Natural killer cell treated with Interleukin-12 subunit alpha and Interleukin-12 subunit beta and Interleukin-15 and Interleukin-18, amount 100 ng/mL, for 72 hours (primary cell): ENCODE measurements around the gene ARL6IP1. TPM values are rescaled to one million over a fixed set of nuclear protein-coding genes. Genes with fewer than 3 reads are reported as not detected.

Source experiments
- ATAC-seq, 2 donors: fragments of 150-1000 bp; cut with Tn5 transposase in 1 of 2; sonication (Bioruptor Pico), chemical (Tn5 transposase) in 1 of 2; 2 replicates each; pipeline ENCODE4 v1.10.0; 2021
- DNase-seq: peaks from one replicate; pipeline ENCODE4 v3.0.0; 2022; ENCODE audit warnings: low spot score
- H3K27ac Mint-ChIP-seq, 2 donors: 1 replicate in 1 of 2; 2 replicates in 1 of 2; pipeline ENCODE4 v1.8.0; 2022; ENCODE audit warnings: mixed read lengths in 2 of 2, mild to moderate bottlenecking in 1 of 2, moderate library complexity in 1 of 2
- H3K27me3 Mint-ChIP-seq, 2 donors: 1 replicate in 1 of 2; 2 replicates in 1 of 2; pipeline ENCODE4 v1.8.0; 2022; ENCODE audit warnings: mixed read lengths in 2 of 2
- H3K36me3 Mint-ChIP-seq: one replicate; pipeline ENCODE4 v1.8.0; 2022; ENCODE audit warnings: mixed read lengths
- H3K4me1 Mint-ChIP-seq, 2 donors: 1 replicate in 1 of 2; 2 replicates in 1 of 2; pipeline ENCODE4 v1.8.0; 2022; ENCODE audit warnings: low read depth in 2 of 2, mixed read lengths in 2 of 2, mild to moderate bottlenecking in 1 of 2
- H3K4me3 Mint-ChIP-seq: one replicate; pipeline ENCODE4 v1.8.0; 2022; ENCODE audit warnings: mixed read lengths
- H3K9me3 Mint-ChIP-seq: 2 replicates; pipeline ENCODE4 v1.8.0; 2022; ENCODE audit warnings: mixed read lengths
- total RNA-seq, 2 donors: library from RNA; stranded (reverse); gene quantifications; one replicate each; pipeline ENCODE4 v1.2.3, GENCODE V29; 2022

The ARL6IP1 gene
- total RNA-seq, 2 donors from 2014 or later = 113 to 149 TPM

GRCh38 chr16:18811925-18812324 lies 10.6 kb upstream of the ARL6IP1 start:
- H3K4me1 Mint-ChIP-seq = no peaks in the 10 kb centered on the region

GRCh38 chr16:18809165-18809564 lies 7.8 kb upstream of the ARL6IP1 start:
- Mint-ChIP-seq H3K9me3 (no peaks in the 10 kb centered on the region), H3K27me3 (no peaks in the 10 kb centered on the region), H3K4me1 (peaks cover 11 to 22% of the 10 kb centered on the region in 2 donors), H3K36me3 (peaks cover 40% of the 10 kb centered on the region), H3K4me3 (no peak overlapping the region), H3K27ac (peak overlapping the region in 1 of 2 donors; percentile 0)
- ATAC-seq (no peak), DNase-seq (no peak)

More at GRCh38 chr16:18811925-18812324, 10.6 kb upstream of the ARL6IP1 start:
- H3K36me3 Mint-ChIP-seq = peaks cover 31% of the 10 kb centered on the region
- DNase-seq (no peak), ATAC-seq (no peak)
- H3K4me3 Mint-ChIP-seq = no peak overlapping the region
- H3K9me3 Mint-ChIP-seq = no peaks in the 10 kb centered on the region
- H3K27ac Mint-ChIP-seq = no peak overlapping the region
- no peaks in the 10 kb centered on the region for H3K27me3 Mint-ChIP-seq

- Mint-ChIP-seq H3K4me3 (no peak overlapping the region), H3K36me3 (peaks cover 34% of the 10 kb centered on the region), H3K27ac (peak overlapping the region; percentile 94 to 95), H3K9me3 (no peaks in the 10 kb centered on the region), H3K27me3 (no peaks in the 10 kb centered on the region), H3K4me1 (peaks cover 33 to 48% of the 10 kb centered on the region in 2 donors)
- no peak for DNase-seq
- ATAC-seq = no peak
These were observed 4.0 kb upstream of the ARL6IP1 start for GRCh38 chr16:18805257-18805773.

GRCh38 chr16:18804540-18804939 lies 3.2 kb upstream of the ARL6IP1 start:
- ATAC-seq (no peak), DNase-seq (no peak)
- peak overlapping the region; percentile 76 for H3K4me3 Mint-ChIP-seq
- peaks cover 41 to 56% of the 10 kb centered on the region in 2 donors for H3K4me1 Mint-ChIP-seq
- no peaks in the 10 kb centered on the region for H3K9me3 Mint-ChIP-seq
- peak overlapping the region; percentile 94 to 95 for H3K27ac Mint-ChIP-seq
- peaks cover 34% of the 10 kb centered on the region for H3K36me3 Mint-ChIP-seq
- H3K27me3 Mint-ChIP-seq = no peaks in the 10 kb centered on the region

GRCh38 chr16:18803569-18804462 lies 2.5 kb upstream of the ARL6IP1 start:
- Mint-ChIP-seq H3K4me3 (peak overlapping the region; percentile 76), H3K27me3 (no peaks in the 10 kb centered on the region), H3K4me1 (peaks cover 43 to 61% of the 10 kb centered on the region in 2 donors), H3K27ac (peak overlapping the region; percentile 94 to 95), H3K9me3 (no peaks in the 10 kb centered on the region), H3K36me3 (peaks cover 26% of the 10 kb centered on the region)
- no peak for DNase-seq
- ATAC-seq = no peak

- H3K27me3 Mint-ChIP-seq = no peaks in the 10 kb centered on the region
- peak overlapping the region; percentile 98 for H3K4me3 Mint-ChIP-seq
- DNase-seq (no peak), ATAC-seq (no peak)
- H3K36me3 Mint-ChIP-seq = peaks cover 21% of the 10 kb centered on the region
- peaks cover 46 to 69% of the 10 kb centered on the region in 2 donors for H3K4me1 Mint-ChIP-seq
- H3K9me3 Mint-ChIP-seq = no peaks in the 10 kb centered on the region
- peak overlapping the region; percentile 94 to 95 for H3K27ac Mint-ChIP-seq
These were observed 1.5 kb upstream of the ARL6IP1 start for GRCh38 chr16:18802767-18803343.

GRCh38 chr16:18800775-18801144 lies 589 bp downstream of the ARL6IP1 start:
- DNase-seq (no peak), ATAC-seq (no peak)
- H3K4me1 Mint-ChIP-seq = peaks cover 39 to 59% of the 10 kb centered on the region in 2 donors
- H3K4me3 Mint-ChIP-seq = peak overlapping the region; percentile 98
- H3K27ac Mint-ChIP-seq = peak overlapping the region; percentile 94 to 95
- no peaks in the 10 kb centered on the region for H3K27me3 Mint-ChIP-seq
- H3K9me3 Mint-ChIP-seq = no peaks in the 10 kb centered on the region
- peaks cover 16% of the 10 kb centered on the region for H3K36me3 Mint-ChIP-seq

GRCh38 chr16:18800293-18800692 lies 1.1 kb downstream of the ARL6IP1 start:
- Mint-ChIP-seq H3K4me1 (peaks cover 39 to 56% of the 10 kb centered on the region in 2 donors), H3K4me3 (peak overlapping the region; percentile 98), H3K27me3 (no peaks in the 10 kb centered on the region), H3K27ac (peak overlapping the region; percentile 94 to 95), H3K9me3 (no peaks in the 10 kb centered on the region), H3K36me3 (peaks cover 15% of the 10 kb centered on the region)
- DNase-seq (no peak), ATAC-seq (no peak)

- ATAC-seq (no peak), DNase-seq (no peak)
- H3K9me3 Mint-ChIP-seq = no peaks in the 10 kb centered on the region
- peaks cover 39 to 50% of the 10 kb centered on the region in 2 donors for H3K4me1 Mint-ChIP-seq
- peak overlapping the region; percentile 94 to 95 for H3K27ac Mint-ChIP-seq
- H3K4me3 Mint-ChIP-seq = peak overlapping the region; percentile 98
- peaks cover 15% of the 10 kb centered on the region for H3K36me3 Mint-ChIP-seq
- H3K27me3 Mint-ChIP-seq = no peaks in the 10 kb centered on the region
These were observed 1.8 kb downstream of the ARL6IP1 start for GRCh38 chr16:18799500-18799899.

GRCh38 chr16:18797746-18798145 lies 3.6 kb downstream of the ARL6IP1 start:
- DNase-seq (no peak), ATAC-seq (no peak)
- Mint-ChIP-seq H3K9me3 (no peaks in the 10 kb centered on the region), H3K27ac (no peak overlapping the region), H3K4me1 (peaks cover 37 to 38% of the 10 kb centered on the region in 2 donors), H3K4me3 (no peak overlapping the region), H3K27me3 (no peaks in the 10 kb centered on the region), H3K36me3 (peaks cover 19% of the 10 kb centered on the region)

GRCh38 chr16:18796377-18796776 lies 5.0 kb downstream of the ARL6IP1 start:
- Mint-ChIP-seq H3K27ac (no peak overlapping the region), H3K4me1 (peaks cover 32 to 39% of the 10 kb centered on the region in 2 donors), H3K4me3 (no peak overlapping the region), H3K9me3 (no peaks in the 10 kb centered on the region), H3K36me3 (peaks cover 23% of the 10 kb centered on the region), H3K27me3 (no peaks in the 10 kb centered on the region)
- ATAC-seq (no peak), DNase-seq (no peak)

GRCh38 chr16:18792836-18793433 lies 8.4 kb downstream of the ARL6IP1 start:
- DNase-seq (no peak), ATAC-seq (no peak)
- Mint-ChIP-seq H3K4me3 (no peak overlapping the region), H3K27ac (peak overlapping the region in 1 of 2 donors; percentile 53), H3K36me3 (peaks cover 30% of the 10 kb centered on the region), H3K9me3 (no peaks in the 10 kb centered on the region), H3K27me3 (no peaks in the 10 kb centered on the region), H3K4me1 (peaks cover 31 to 33% of the 10 kb centered on the region in 2 donors)

- H3K27ac Mint-ChIP-seq = peak within 1 kb of the TSS; percentile 94 to 98
- H3K4me1 Mint-ChIP-seq = peaks cover 53 to 54% of the 10 kb centered on the region in 2 donors
- no peaks in the 10 kb centered on the region for H3K27me3 Mint-ChIP-seq
- H3K36me3 Mint-ChIP-seq = peaks cover 45% of the 10 kb centered on the region
- peak within 1 kb of the TSS; percentile 93 for H3K4me3 Mint-ChIP-seq
- H3K9me3 Mint-ChIP-seq = no peaks in the 10 kb centered on the region
- ATAC-seq (peak; percentile 95 to 98), DNase-seq (peak; percentile 95)
These were observed 11.3 kb downstream of the ARL6IP1 start, which contains the start of gene RPS15A for GRCh38 chr16:18789850-18790706. TSS of gene RPS15A (minus strand) at chr16:18790334. CDS start at chr16:18789113, 1,221 bp downstream.
